ENCODE data around the gene GRAMD1A.
"Not testable (repeated sequence)": the region's sequence is repeated elsewhere in the genome, so short reads cannot be mapped to it uniquely, and the experiment has no call there.

Gene GRAMD1A

GRCh38 chr19:35042954-35043604 is 43.0 kb downstream of the GRAMD1A start:
- ATAC-seq: no peak
- no peak overlapping the region for H3K4me3 Mint-ChIP-seq
- peaks cover 56% of the 10 kb centered on the region for H3K4me1 Mint-ChIP-seq
- H3K27ac Mint-ChIP-seq: no peak overlapping the region
- peaks cover 61% of the 10 kb centered on the region for H3K27me3 Mint-ChIP-seq
- no peaks in the 10 kb centered on the region for H3K9me3 Mint-ChIP-seq
- H3K36me3 Mint-ChIP-seq: no peaks in the 10 kb centered on the region

GRCh38 chr19:35043906-35044305 is 43.8 kb downstream of the GRAMD1A start:
- no peak for ATAC-seq
- H3K27ac Mint-ChIP-seq: no peak overlapping the region
- H3K9me3 Mint-ChIP-seq: no peaks in the 10 kb centered on the region
- no peaks in the 10 kb centered on the region for H3K36me3 Mint-ChIP-seq
- H3K27me3 Mint-ChIP-seq: peaks cover 61% of the 10 kb centered on the region
- no peak overlapping the region for H3K4me3 Mint-ChIP-seq
- H3K4me1 Mint-ChIP-seq: peaks cover 48% of the 10 kb centered on the region

DNA sequence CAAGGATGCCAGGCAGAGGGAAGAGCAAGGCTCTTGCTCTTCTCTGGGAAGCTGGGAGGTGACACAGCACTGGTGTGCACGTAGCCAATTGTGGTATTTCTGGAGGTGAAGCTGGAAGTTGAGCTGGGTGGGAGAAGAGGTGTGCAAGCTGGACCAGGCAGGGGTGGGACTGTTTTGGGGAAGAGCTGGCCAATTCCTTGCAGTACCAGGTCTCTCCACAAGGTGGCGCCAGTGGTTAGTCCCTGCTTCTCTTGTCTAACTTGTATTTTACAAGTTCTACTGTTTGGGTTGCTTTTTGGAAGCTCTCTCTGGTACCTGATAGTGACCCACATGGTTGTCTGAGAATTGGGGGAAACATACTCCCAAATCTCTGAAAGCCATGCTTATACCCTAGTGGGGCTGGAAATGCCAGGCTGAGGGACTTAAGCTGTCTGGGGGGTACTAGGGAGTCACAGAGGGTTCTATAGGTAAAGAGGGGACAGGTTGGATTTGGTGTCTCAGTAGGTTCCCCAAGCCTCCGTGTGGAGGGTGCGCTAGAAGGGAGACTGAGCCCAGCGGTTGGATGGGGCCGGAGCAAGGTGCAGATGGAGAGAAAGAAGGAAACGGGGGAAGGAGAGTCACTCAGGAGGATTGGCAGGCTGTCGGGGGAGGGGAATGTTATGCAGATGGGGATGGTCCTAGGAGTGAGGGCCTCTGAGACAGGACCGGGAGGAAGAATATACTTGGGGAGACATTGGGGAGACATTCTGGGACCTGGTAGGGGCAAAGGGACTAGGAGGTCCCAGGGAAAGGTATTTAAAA is 44.4 kb downstream of the GRAMD1A start:
- ATAC-seq: no peak

GRCh38 chr19:35045667-35046300 is 45.7 kb downstream of the GRAMD1A start:
- H3K9me3 Mint-ChIP-seq: no peaks in the 10 kb centered on the region
- peaks cover 32% of the 10 kb centered on the region for H3K4me1 Mint-ChIP-seq
- ATAC-seq: peak; percentile 83
- H3K36me3 Mint-ChIP-seq: no peaks in the 10 kb centered on the region
- H3K4me3 Mint-ChIP-seq: no peak overlapping the region
- H3K27me3 Mint-ChIP-seq: peaks cover 51% of the 10 kb centered on the region
- no peak overlapping the region for H3K27ac Mint-ChIP-seq

More for the DNA sequence above, 44.4 kb downstream of the GRAMD1A start:
- peaks cover 61% of the 10 kb centered on the region for H3K27me3 Mint-ChIP-seq
- H3K27ac Mint-ChIP-seq: peak overlapping the region; percentile 12
- H3K36me3 Mint-ChIP-seq: no peaks in the 10 kb centered on the region
- H3K4me3 Mint-ChIP-seq: no peak overlapping the region
- no peaks in the 10 kb centered on the region for H3K9me3 Mint-ChIP-seq
- H3K4me1 Mint-ChIP-seq: peaks cover 42% of the 10 kb centered on the region

DNA sequence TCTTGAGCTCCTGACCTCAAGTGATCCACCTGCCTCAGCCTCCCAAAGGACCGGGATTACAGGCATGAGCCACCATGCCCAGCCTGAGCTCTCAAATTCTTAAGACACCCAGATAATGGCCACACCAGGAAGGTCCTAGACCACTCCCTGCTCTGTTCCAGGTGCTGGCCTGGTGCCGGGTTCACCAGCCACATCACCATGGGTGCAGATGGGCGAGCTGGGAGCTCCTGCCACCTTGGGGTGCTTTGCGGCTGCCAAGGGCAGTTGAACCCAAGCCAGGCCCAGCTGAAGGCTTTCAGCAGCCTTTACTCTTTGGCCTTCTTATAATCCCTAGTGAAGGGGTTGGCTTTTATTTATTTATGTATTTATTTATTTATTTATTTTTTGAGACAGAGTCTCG is 46.3 kb downstream of the GRAMD1A start:
- no peaks in the 10 kb centered on the region for H3K36me3 Mint-ChIP-seq
- no peak for ATAC-seq
- no peak overlapping the region for H3K4me3 Mint-ChIP-seq
- no peak overlapping the region for H3K27ac Mint-ChIP-seq
- H3K27me3 Mint-ChIP-seq: peaks cover 45% of the 10 kb centered on the region
- no peaks in the 10 kb centered on the region for H3K9me3 Mint-ChIP-seq
- H3K4me1 Mint-ChIP-seq: peaks cover 28% of the 10 kb centered on the region

DNA sequence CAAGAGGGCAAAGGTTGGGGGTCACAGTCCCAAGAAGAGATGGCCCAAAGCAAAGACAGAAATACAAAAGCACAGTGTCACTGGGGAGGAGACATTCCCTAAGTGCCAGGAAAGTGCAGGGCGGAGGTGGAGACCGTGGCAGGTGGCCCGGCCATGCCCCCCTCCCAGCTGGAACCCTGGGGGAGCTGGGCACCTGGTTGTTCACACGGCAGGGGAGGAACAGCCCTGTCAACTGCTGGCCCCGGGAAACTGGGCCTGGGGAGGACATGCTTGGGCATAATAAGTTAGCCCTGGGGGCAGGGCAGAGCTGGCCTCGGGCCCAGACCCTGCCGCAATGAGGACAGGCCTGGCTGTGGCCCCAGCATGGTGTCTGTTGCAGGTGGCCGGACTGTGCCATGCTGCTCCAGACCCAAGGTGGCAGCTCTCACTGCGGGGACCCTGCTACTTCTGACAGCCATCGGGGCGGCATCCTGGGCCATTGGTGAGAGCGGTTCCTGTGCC is 48.8 kb downstream of the GRAMD1A start:
- Mint-ChIP-seq H3K36me3 (no peaks in the 10 kb centered on the region), H3K9me3 (no peaks in the 10 kb centered on the region), H3K4me3 (no peak overlapping the region), H3K27me3 (peaks cover 20% of the 10 kb centered on the region), H3K4me1 (peaks cover 18% of the 10 kb centered on the region), H3K27ac (no peak overlapping the region)
- ATAC-seq: no peak

- H3K4me1 Mint-ChIP-seq: peaks cover 17% of the 10 kb centered on the region
- peaks cover 15% of the 10 kb centered on the region for H3K27me3 Mint-ChIP-seq
- ATAC-seq: no peak
- H3K27ac Mint-ChIP-seq: no peak overlapping the region
- no peaks in the 10 kb centered on the region for H3K36me3 Mint-ChIP-seq
- no peak overlapping the region for H3K4me3 Mint-ChIP-seq
- H3K9me3 Mint-ChIP-seq: no peaks in the 10 kb centered on the region
Measured at GRCh38 chr19:35049456-35049855, 49.3 kb downstream of the GRAMD1A start.

- not testable (repeated sequence) for H3K27ac Mint-ChIP-seq, H3K9me3 Mint-ChIP-seq
Measured at GRCh38 chr19:35050662-35051061, 50.5 kb downstream of the GRAMD1A start.

DNA sequence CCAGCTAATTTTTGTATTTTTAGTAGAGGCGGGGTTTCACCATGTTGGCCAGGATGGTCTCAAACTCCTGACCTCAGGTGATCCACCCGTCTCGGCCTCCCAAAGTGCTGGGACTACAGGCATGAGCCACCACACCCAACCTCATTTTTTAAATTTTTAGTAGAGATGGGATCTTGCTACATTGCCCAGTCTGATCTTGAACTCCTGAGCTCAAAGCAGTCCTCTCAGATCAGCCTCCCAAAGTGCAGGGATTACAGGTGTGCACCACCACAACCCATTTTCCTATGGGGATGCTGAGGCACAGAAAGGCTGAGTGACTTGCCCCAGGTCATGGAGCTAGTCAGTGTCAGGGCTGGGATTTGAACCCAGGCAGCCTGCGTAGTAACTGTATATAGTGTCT is 51.1 kb downstream of the GRAMD1A start:
- H3K36me3 Mint-ChIP-seq, H3K4me1 Mint-ChIP-seq: not testable (repeated sequence)

More at GRCh38 chr19:35050662-35051061, 50.5 kb downstream of the GRAMD1A start:
- H3K27me3 Mint-ChIP-seq, H3K4me1 Mint-ChIP-seq, H3K36me3 Mint-ChIP-seq, H3K4me3 Mint-ChIP-seq, ATAC-seq: not testable (repeated sequence)

DNA sequence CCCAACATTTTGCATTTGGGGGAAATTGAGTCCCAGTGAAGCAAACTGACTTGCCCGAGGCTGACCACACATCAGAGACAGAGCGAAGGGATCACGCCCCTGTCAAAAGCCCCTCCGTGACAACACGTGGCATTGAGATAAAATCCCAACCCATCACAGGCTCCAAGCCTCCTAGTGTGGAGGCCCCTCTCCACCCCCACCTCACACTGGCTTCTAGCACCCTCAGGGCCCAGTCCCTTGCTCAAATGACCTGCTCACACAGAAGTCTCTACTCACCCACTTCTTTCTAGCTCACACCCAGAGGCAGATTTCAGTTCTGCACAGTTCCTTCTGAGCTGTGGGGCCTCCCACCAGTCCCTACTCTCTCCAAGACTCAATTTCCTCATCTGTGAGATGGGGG is 51.7 kb downstream of the GRAMD1A start:
- no peaks in the 10 kb centered on the region for H3K4me1 Mint-ChIP-seq
- no peak overlapping the region for H3K27ac Mint-ChIP-seq
- no peaks in the 10 kb centered on the region for H3K36me3 Mint-ChIP-seq
- H3K4me3 Mint-ChIP-seq: no peak overlapping the region
- H3K9me3 Mint-ChIP-seq: no peaks in the 10 kb centered on the region
- ATAC-seq: no peak
- peaks cover 6% of the 10 kb centered on the region for H3K27me3 Mint-ChIP-seq

More for the DNA sequence above, 51.1 kb downstream of the GRAMD1A start:
- not testable (repeated sequence) for H3K27me3 Mint-ChIP-seq, ATAC-seq, H3K4me3 Mint-ChIP-seq, H3K27ac Mint-ChIP-seq, H3K9me3 Mint-ChIP-seq

GRCh38 chr19:35052599-35053190 is 52.6 kb downstream of the GRAMD1A start:
- H3K9me3 Mint-ChIP-seq: no peaks in the 10 kb centered on the region
- no peak for ATAC-seq
- H3K27me3 Mint-ChIP-seq: peaks cover 2% of the 10 kb centered on the region
- H3K4me1 Mint-ChIP-seq: no peaks in the 10 kb centered on the region
- H3K36me3 Mint-ChIP-seq: no peaks in the 10 kb centered on the region
- no peak overlapping the region for H3K4me3 Mint-ChIP-seq
- no peak overlapping the region for H3K27ac Mint-ChIP-seq

DNA sequence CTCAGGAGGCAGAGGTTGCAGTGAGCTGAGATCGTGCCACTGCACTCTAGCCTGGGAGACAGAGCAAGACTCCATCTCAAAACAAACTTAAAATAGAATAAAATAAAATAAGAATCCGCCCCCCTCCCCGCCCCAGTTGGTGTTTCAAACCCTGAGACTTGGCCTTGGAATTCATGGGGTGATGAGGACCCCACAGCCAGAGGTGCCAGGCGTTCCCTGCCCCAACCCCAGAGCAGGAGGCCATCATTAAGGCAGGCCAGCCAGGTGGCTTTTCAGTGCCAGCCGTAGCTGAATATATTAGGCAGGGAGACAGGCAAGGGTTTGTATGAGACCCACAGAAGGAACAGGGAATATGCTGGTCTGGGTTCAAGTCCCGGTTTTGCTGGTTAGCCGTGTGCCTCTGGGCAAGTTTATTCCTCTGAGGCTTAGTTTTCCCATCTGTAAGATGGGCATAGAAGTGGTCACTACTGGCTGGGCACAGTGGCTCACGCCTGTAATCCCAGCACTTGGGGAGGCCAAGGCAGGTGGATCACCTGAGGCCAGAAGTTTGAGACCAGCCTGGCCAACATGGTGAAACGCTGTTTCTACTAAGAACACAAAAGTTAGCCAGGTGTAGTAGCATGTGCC is 53.7 kb downstream of the GRAMD1A start:
- no peaks in the 10 kb centered on the region for H3K4me1 Mint-ChIP-seq
- no peak for ATAC-seq
- no peaks in the 10 kb centered on the region for H3K36me3 Mint-ChIP-seq
- no peak overlapping the region for H3K4me3 Mint-ChIP-seq
- H3K27ac Mint-ChIP-seq: no peak overlapping the region
- H3K27me3 Mint-ChIP-seq: no peaks in the 10 kb centered on the region
- no peaks in the 10 kb centered on the region for H3K9me3 Mint-ChIP-seq

GRCh38 chr19:35054626-35055025 is 54.5 kb downstream of the GRAMD1A start:
- Mint-ChIP-seq H3K27me3 (no peaks in the 10 kb centered on the region), H3K9me3 (no peaks in the 10 kb centered on the region), H3K4me3 (no peak overlapping the region), H3K27ac (no peak overlapping the region), H3K36me3 (no peaks in the 10 kb centered on the region), H3K4me1 (no peaks in the 10 kb centered on the region)
- no peak for ATAC-seq

DNA sequence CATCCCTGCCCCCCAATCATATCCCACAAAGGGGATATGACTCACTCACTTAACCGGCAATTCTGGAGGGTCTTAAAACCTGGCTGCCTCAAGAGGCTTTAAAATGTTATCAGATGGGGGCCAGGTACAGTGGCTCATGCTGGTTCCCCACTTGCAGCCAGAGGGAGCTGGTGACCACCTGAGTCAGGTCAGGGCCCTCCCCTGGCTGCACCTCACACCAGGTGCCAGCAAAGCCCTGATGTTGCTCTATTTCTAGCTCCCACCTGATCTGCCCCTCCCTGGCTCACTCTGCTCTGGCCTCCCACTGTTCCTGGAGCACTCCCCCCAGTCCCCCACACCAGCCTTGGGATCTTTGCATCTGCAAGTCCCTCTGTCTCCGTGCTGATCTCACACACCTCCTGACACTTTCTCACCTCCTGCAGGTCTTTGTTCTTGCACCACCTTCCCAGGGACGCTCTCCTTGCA is 55.6 kb downstream of the GRAMD1A start:
- H3K27me3 Mint-ChIP-seq: no peaks in the 10 kb centered on the region
- no peaks in the 10 kb centered on the region for H3K4me1 Mint-ChIP-seq
- no peak overlapping the region for H3K27ac Mint-ChIP-seq
- peak; percentile 64 for ATAC-seq
- H3K36me3 Mint-ChIP-seq: no peaks in the 10 kb centered on the region
- no peak overlapping the region for H3K4me3 Mint-ChIP-seq
- H3K9me3 Mint-ChIP-seq: no peaks in the 10 kb centered on the region
